ENCODE measurements around the gene ANKS4B. TPM values are rescaled to one million over a fixed set of nuclear protein-coding genes. Genes with fewer than 3 reads are reported as not detected.
"Not testable (repeated sequence)": the region's sequence is repeated elsewhere in the genome, so short reads cannot be mapped to it uniquely, and the experiment has no call there.

The ANKS4B gene
- total and polyA plus RNA-seq, 2 experiments from 2014 or later, result not detected

- H3K9me3 ChIP-seq (ENCODE audit: low read depth), result no peaks in the 10 kb centered on the region
- TF ChIP-seq CTCF (IDR thresholded peaks at IDR 0.05; ENCODE audit: low read depth, low read length), result no peak
- DNase-seq (ENCODE audit: low read depth in 1 of 2, low spot score in 1 of 2), result no peak
Observed at GRCh38 chr16:21189311-21189710, 44.2 kb upstream of the ANKS4B start.

GRCh38 chr16:21190013-21190412, 43.5 kb upstream of the ANKS4B start:
- H3K4me3 ChIP-seq, result no peak overlapping the region
- TF ChIP-seq CTCF (IDR thresholded peaks at IDR 0.05; ENCODE audit: low read depth, low read length), result no peak
- H3K27ac ChIP-seq, result no peak overlapping the region
- no peaks in the 10 kb centered on the region for H3K36me3 ChIP-seq
- peaks cover 7% of the 10 kb centered on the region for H3K27me3 ChIP-seq
- no peaks in the 10 kb centered on the region for H3K9me3 ChIP-seq (ENCODE audit: low read depth)
- no peak for DNase-seq (ENCODE audit: low read depth in 1 of 2, low spot score in 1 of 2)
- no peaks in the 10 kb centered on the region for H3K4me1 ChIP-seq (ENCODE audit: low read depth)

More at GRCh38 chr16:21189311-21189710, 44.2 kb upstream of the ANKS4B start:
- H3K27me3 ChIP-seq, result peaks cover 7% of the 10 kb centered on the region
- H3K4me1 ChIP-seq (ENCODE audit: low read depth), result no peaks in the 10 kb centered on the region
- H3K27ac ChIP-seq, result no peak overlapping the region
- no peaks in the 10 kb centered on the region for H3K36me3 ChIP-seq
- H3K4me3 ChIP-seq, result no peak overlapping the region

GRCh38 chr16:21190599-21190998, 42.9 kb upstream of the ANKS4B start:
- Histone ChIP-seq H3K27ac (no peak overlapping the region), H3K36me3 (no peaks in the 10 kb centered on the region), H3K9me3 (ENCODE audit: low read depth) (no peaks in the 10 kb centered on the region), H3K27me3 (peaks cover 7% of the 10 kb centered on the region), H3K4me3 (no peak overlapping the region), H3K4me1 (ENCODE audit: low read depth) (no peaks in the 10 kb centered on the region)
- DNase-seq (ENCODE audit: low read depth in 1 of 2, low spot score in 1 of 2), result no peak
- no peak for TF ChIP-seq CTCF (IDR thresholded peaks at IDR 0.05; ENCODE audit: low read depth, low read length)

GRCh38 chr16:21192991-21193390, 40.5 kb upstream of the ANKS4B start:
- no peaks in the 10 kb centered on the region for H3K36me3 ChIP-seq
- H3K4me3 ChIP-seq, result no peak overlapping the region
- no peaks in the 10 kb centered on the region for H3K9me3 ChIP-seq (ENCODE audit: low read depth)
- TF ChIP-seq CTCF (IDR thresholded peaks at IDR 0.05; ENCODE audit: low read depth, low read length), result no peak
- H3K4me1 ChIP-seq (ENCODE audit: low read depth), result no peaks in the 10 kb centered on the region
- no peak overlapping the region for H3K27ac ChIP-seq
- H3K27me3 ChIP-seq, result peaks cover 10% of the 10 kb centered on the region
- DNase-seq (ENCODE audit: low read depth in 1 of 2, low spot score in 1 of 2), result no peak

GRCh38 chr16:21194771-21195301, 38.7 kb upstream of the ANKS4B start:
- Histone ChIP-seq H3K36me3 (no peaks in the 10 kb centered on the region), H3K9me3 (ENCODE audit: low read depth) (no peaks in the 10 kb centered on the region), H3K27ac (no peak overlapping the region), H3K4me3 (no peak overlapping the region), H3K27me3 (peaks cover 10% of the 10 kb centered on the region), H3K4me1 (ENCODE audit: low read depth) (no peaks in the 10 kb centered on the region)
- DNase-seq (ENCODE audit: low read depth in 1 of 2, low spot score in 1 of 2), result peak in 1 of 2 donors; percentile 7
- no peak for TF ChIP-seq CTCF (IDR thresholded peaks at IDR 0.05; ENCODE audit: low read depth, low read length)

- H3K27me3 ChIP-seq, result peaks cover 12% of the 10 kb centered on the region
- not testable (repeated sequence) for H3K36me3 ChIP-seq; H3K27ac ChIP-seq; H3K9me3 ChIP-seq (ENCODE audit: low read depth); DNase-seq (ENCODE audit: low read depth in 1 of 2, low spot score in 1 of 2); H3K4me1 ChIP-seq (ENCODE audit: low read depth); H3K4me3 ChIP-seq
Observed at GRCh38 chr16:21195330-21195729, 38.2 kb upstream of the ANKS4B start.

Data from cardiac muscle cell (in vitro differentiated cells and primary cell).